SK-N-DZ (cell line): ENCODE results near the gene LDB1.

Experiments used
- DNase-seq: peaks from one replicate; pipeline ENCODE4 v3.0.0-alpha.2; 2015; ENCODE audit warnings: low spot score

Gene LDB1

DNA sequence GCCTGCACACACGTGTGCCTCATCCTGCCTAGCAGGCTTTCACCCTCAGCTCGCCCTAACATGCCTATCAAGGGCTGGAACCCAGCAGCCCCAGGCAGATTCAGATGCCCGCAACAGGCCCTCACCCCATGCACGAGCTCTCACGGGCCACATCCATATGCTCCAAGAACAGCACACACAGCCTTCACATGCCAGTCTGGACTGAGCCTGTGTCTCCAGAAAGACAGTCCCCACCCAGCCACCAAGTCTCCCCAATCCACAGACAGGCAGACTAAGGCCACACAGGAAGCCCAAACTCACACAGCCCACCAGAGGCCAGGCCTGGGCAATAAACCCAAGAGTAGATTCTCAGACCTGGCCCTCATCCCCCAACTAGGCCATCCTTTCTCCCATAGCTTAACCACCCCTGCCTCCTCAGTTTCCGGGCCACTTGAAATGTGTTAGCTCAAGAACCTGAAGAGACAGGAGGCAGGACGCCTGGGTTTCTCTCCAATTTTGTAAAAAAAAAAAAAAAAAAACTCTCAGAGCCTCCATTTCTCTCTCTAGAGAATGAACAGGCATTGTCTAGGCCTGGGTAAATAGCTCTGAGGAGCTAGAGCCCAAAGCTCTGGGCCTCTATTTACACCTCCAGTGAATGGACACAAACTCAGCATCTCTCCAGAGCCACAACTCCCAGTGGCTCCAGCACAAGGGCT is 6.8 kb downstream of the LDB1 start:
- DNase-seq: no peak

DNA sequence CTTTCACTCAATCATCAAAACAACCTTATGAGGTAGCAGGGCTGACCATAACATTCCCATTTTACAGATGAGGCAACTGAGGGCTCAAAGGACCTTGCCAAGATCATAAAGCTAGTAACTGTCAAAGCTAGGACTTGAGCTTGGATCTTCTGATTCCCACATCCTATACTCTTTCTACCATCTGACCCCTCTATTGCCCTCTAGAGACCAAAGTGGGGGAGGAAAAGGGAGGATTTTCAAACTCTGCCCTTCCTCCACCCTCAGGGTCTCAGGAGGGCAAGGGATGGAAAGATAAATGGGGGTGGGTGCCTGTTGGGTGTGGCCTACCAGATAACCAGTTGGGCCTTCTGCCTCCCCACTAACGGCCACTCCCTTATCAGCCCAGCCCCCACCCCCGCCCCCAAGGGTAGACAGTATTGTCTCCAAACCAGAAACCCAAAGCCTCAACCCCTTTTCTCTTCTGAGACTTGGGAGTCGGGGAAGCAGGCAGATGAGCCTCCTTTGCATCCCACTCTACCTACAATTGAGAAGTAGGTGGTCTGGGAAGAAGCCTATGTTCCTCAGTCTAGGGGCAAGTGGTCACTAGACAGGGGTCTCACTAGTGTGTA is 7.9 kb downstream of the LDB1 start:
- peak; percentile 44 for DNase-seq

DNA sequence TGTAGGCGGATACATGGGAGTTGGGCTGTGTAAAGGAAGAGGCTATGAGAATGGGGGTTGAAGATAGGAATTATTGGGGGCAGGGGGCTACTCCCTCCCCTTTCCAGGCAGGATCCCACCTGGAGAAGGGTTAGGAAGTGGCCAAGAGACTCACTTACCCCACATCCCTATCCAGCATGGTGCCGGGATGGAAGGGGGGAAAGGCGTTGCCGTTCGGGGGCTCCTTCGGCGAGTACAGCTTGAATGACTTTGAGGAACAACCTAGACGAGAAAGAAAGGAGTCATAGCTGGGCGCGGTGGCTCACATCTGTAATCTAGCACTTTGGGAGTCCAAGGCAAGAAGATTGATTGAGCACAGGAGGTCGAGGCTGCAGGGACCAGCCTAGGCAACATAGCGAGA is 8.9 kb downstream of the LDB1 start:
- DNase-seq: no peak

- no peak for DNase-seq
Measured at GRCh38 chr10:102109166-102110116, 10.7 kb downstream of the LDB1 start.

DNA sequence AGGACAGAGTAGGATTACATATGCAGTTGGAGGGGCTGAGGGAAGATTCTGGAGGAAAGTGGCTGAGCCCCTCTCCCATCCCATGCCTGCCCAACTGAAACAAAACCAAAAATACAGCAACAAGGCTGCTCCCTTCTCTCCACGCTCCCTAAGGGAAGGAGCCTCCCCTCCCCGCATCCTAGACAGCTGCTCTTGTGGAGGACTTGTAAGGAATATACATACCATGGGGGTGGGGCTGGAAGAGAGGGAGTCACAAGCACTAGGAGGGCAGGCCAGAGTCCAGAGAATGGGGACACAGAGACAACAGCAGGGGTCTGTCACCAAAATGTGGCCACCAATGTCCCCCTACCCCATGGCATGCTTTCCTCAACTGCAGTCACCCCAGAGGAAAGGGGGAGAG is 13.2 kb downstream of the LDB1 start:
- DNase-seq: no peak

GRCh38 chr10:102102421-102102820 is 17.7 kb downstream of the LDB1 start:
- DNase-seq: no peak

GRCh38 chr10:102101152-102101551 is 19.0 kb downstream of the LDB1 start:
- no peak for DNase-seq

DNA sequence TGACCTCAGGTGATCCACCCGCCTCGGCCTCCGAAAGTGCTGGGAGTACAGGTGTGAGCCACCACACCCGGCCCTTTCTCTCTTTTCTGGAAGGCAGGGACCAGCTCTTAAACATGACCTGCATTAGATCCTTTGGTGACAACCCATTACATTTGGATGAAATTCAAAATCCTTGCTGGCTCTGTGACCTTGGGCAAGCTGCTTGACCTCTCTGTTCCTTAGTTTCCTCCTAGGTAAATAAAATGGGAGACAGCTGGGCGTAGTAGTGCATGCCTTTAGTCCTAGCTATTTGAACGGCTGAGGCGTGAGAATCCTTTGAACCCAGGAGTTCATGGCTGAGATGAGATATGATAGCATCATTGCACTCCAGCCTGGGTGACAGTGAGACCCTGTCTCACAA is 23.7 kb downstream of the LDB1 start:
- DNase-seq: no peak

- no peak for DNase-seq
Measured at GRCh38 chr10:102090772-102091171, 29.4 kb downstream of the LDB1 start.

DNA sequence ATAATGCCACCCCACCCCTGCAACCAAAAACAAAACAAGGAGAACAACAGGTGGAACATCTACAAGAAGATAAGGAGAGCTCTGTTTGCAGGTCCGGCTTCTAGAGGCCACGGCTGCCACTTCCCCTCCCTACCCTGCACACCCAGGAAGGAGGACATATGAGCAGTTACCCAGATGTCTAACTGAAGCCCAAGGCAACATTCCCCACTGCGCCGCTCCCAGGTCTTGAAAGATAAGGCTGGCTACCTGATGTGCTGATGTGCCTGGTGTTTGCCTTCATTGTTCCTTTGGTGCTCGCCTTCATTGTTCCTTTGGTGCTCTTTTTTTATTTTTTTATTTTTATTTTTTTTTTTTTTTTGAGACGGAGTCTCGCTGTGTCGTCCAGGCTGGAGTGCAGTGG is 34.0 kb downstream of the LDB1 start:
- no peak for DNase-seq

GRCh38 chr10:102085336-102085735 is 34.8 kb downstream of the LDB1 start:
- no peak for DNase-seq

DNA sequence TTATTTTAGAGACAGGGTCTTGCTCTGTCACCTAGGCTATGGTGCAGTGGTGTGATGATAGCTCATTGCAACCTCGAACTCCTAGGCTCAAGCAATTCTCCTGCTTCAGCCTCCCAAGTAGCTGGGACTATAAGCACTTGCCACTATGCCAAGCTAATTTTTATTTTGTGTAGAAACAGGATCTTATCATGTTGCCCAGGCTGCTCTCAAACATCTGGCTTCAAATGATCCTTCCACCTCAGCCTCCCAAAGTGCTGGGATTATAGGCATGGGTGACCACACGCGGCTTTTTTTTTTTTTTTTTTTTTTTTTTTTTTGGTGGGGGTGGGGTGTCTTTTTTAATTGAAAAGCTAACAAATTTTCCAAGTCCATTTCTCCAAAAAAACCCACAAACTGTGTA is 36.6 kb downstream of the LDB1 start:
- DNase-seq: no peak

GRCh38 chr10:102072673-102073527 is 47.3 kb downstream of the LDB1 start:
- peak; percentile 77 for DNase-seq

DNA sequence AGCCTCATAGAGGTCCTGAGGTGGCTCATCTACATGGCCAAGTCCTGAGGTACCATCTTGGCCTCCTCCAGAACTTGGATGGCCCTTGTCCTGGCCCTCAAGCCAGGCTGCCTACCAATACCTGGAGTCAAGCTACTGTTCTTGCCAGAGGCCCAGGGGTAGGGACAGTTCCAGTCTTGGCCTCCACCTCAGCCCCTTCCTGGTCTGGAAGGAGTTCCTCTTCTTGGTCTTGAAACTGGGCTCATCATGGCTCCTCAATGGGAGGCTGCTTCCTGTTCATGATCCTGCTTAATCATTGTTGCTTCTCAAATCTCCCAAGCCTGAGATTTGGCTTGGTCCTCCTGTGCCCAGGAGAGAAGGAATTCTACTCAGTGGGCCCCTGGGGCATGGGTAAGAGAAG is 51.1 kb downstream of the LDB1 start:
- no peak for DNase-seq

- DNase-seq: no peak
Measured at GRCh38 chr10:102068216-102068615, 52.0 kb downstream of the LDB1 start.

- DNase-seq: no peak
Measured at GRCh38 chr10:102067091-102067916, 52.9 kb downstream of the LDB1 start.

- DNase-seq: no peak
Measured at GRCh38 chr10:102066399-102067088, 53.6 kb downstream of the LDB1 start.

DNA sequence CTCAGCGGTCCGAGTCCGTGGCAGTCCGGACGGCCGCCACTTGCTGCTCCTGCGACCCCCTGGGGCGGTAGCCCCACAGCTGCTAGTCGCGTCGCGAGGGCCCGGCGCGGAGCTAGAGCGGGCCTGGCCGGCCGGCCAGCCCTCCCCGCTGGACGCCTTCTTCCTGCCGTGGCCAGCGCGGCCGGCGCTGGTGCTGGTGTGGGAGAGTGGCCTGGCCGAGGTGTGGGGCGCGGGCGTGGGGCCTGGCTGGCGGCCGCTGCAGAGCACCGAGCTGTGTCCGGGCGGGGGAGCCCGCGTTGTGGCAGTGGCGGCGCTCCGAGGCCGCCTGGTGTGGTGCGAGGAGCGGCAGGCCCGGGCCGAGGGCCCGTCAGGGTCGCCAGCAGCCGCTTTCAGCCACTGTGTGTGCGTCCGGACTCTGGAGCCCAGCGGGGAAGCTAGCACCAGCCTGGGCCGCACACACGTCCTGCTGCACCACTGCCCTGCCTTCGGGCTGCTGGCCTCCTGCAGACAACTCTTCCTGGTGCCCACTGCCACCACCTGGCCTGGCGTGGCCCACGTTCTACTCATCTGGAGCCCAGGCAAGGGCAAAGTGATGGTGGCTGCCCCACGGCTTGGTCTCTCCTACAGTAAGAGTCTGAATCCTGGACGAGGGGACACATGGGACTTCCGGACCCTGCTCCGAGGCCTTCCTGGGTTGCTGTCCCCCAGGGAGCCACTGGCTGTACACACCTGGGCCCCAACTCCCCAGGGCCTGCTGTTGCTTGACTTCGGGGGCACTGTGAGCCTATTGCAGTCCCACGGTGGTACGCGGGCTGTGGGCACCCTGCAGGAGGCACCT is 54.4 kb downstream of the LDB1 start:
- peak; percentile 29 for DNase-seq
